OCI-LY3 (cell line): ENCODE measurements around the gene LYPD3.

ENCODE experiments used
- CTCF ChIP-seq: fragments of 200-600, 300-600 bp; sonication (generic); IDR thresholded peaks from 2 replicates; pipeline ENCODE4 v1.5.1; 2014; ENCODE audit warnings: antibody characterized with exemption, low read length, low read depth
- EZH2phosphoT487 ChIP-seq: fragments of 200-600 bp; shearing (Covaris generic); IDR thresholded peaks from 2 replicates; pipeline ENCODE4 v1.6.1; 2018; ENCODE audit warnings: antibody characterized with exemption, mixed run types, low read depth

DNA sequence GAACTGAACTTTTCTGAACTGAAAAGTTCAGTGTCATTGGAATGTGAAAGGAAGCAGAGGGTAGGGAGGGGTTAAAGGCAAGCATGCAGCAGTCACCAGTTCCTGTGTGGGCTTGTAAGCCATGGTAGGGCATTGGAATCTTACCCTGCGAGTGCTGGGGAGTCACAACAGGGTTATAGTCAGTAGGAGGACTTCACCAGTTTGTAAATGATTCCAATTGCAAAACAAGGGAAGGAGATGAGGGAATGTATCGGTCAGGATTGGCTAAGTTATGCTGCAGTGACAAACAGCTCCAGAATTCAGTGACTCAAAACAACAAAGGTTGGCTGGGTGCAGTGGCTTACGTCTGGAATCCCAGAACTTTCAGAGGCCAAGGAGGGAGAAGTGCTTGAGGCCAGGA is 12.8 kb downstream of the LYPD3 start:
- TF ChIP-seq CTCF: no peak
- TF ChIP-seq EZH2phosphoT487: no peak
